Fibroblast of gingiva (primary cell): ENCODE measurements around the gene TSPAN31.

Experiments used
- DNase-seq: peaks from one replicate; pipeline ENCODE4 v3.0.0-alpha.2; 2011; ENCODE audit warnings: low read depth

Gene TSPAN31

DNA sequence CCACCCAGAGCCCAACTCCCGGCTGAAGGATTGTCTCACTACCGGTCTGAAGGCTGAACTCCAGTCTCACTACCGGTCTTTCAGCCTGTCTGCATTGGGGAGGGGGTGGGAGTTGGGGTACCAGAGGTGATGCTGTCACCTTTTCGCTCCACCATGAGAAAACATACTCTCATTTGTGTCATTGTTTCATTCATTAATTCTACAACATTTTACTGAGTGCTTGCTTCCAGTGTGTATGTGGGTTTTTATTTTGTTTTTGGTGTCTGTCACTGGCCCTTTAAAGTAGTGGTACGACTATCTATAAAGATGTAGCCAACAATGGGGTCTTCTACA lies 7.8 kb downstream of the TSPAN31 start:
- no peak for DNase-seq

DNA sequence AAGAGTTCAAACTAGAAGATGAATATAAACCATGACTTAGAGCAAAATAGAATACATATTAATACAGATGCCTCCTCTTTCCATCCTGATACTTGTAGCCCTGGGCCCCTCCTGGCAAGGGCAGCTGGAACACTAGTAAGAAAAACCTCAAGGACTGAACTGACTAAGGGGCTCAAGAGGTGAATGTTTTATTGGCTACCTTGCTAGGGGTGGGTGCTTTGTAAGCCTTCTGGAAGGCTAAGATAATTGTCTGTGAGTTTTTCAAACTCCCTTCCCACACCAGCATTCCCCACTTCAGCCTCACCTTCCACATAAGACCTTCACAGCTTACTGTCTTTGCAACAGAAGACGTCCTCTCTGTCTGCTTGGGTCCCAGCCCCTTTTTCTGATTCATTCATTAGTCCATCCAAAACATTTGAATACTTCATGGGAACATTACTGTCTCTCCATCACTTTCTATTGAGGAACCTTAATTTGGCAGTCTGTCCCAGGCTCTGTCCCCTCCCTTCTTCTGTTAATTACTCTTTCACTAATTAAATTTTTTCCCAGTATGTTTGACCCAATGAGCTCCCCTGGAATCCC lies 9.0 kb downstream of the TSPAN31 start:
- DNase-seq = no peak

DNA sequence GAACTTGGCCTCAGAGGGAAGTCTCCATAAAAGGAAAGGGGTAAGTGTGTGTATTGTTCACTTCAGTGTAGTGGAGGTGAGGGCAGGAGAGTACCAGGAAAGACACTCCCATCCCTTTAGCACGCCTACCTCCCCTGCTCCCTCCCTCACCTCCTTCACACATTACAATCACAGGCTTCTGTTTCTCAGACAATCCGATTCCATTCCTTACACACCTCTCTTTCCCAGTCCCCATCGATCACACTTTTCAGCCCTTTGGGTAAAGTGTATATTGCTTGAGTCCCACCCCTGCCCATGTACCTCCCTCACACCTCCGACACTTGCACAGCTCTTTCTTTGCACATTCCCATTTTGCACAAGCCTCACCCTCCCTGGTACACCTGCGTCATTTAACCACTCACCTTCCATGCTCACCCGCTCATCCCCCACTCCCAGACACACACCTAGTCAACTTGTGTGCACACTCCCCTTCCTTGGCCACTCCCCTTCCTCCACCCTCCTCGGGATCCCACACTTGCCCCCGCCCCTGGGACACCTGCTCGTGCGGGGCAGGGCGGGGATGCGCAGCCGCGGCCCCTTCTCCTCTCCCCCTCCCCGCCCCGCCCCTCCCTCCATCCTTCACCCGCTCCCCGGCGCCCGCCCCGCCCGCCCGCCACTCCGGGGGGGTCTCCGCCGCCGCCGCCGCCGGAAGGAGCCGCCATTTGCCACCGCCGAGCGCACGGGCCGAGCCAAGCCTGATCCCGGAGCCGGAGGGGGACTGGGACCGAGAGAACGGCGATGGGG lies 9.8 kb downstream of the TSPAN31 start, which contains the start of gene MARCHF9:
Gene MARCHF9, plus strand, starts transcription at position 693 of the 783 bp plus-strand sequence. CDS start 426 bp downstream, outside the sequence.
- no peak for DNase-seq

DNA sequence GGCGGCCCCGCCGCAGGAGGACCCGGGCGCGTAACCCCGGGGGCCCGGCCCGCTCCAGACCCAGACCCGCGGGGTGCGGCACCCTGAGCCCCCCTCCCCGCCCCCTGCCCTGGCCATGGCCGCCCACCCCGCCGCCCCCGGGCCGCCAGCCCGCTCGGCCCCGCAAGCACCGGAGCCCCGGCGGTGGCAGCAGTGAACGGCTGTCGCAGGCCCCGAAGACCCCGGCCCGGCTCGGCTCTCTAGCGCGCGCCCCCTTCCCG lies 10.3 kb downstream of the TSPAN31 start:
- no peak for DNase-seq

DNA sequence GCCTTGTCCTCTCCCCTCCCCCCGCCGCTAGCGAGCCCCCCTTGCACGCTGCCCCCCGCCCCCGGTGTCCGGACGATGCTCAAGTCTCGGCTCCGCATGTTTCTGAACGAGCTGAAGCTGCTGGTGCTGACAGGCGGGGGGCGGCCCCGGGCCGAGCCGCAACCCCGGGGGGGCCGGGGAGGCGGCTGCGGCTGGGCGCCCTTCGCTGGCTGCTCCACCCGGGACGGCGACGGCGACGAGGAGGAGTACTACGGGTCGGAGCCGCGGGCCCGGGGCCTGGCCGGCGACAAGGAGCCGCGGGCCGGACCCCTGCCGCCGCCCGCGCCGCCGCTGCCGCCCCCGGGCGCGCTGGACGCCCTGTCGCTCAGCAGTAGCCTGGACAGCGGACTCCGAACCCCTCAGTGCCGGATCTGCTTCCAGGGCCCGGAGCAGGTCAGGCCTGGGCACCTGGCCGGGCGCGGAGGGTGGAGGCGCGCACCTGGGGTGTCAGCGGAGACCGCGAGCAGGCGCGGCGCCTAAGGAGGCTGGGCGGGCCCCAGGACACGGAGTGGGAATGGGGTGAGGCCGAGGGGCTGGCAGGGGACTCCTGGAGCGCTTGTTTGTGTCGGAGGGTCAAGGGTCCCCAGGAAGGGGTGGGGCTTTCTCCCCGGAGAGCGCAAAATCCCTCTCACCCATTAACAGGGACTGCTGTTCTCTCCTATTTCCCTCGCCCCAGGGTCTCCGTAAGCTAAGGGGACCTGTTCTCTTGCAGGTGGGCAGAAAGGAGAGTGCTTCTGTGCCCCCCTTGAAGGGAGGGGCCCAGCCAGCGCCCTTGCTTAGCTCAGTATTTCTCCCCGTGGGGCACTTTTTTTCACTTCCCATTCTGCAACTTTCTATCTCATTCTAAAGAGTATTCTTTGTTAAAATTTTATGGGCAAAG lies 10.9 kb downstream of the TSPAN31 start:
- DNase-seq = no peak

DNA sequence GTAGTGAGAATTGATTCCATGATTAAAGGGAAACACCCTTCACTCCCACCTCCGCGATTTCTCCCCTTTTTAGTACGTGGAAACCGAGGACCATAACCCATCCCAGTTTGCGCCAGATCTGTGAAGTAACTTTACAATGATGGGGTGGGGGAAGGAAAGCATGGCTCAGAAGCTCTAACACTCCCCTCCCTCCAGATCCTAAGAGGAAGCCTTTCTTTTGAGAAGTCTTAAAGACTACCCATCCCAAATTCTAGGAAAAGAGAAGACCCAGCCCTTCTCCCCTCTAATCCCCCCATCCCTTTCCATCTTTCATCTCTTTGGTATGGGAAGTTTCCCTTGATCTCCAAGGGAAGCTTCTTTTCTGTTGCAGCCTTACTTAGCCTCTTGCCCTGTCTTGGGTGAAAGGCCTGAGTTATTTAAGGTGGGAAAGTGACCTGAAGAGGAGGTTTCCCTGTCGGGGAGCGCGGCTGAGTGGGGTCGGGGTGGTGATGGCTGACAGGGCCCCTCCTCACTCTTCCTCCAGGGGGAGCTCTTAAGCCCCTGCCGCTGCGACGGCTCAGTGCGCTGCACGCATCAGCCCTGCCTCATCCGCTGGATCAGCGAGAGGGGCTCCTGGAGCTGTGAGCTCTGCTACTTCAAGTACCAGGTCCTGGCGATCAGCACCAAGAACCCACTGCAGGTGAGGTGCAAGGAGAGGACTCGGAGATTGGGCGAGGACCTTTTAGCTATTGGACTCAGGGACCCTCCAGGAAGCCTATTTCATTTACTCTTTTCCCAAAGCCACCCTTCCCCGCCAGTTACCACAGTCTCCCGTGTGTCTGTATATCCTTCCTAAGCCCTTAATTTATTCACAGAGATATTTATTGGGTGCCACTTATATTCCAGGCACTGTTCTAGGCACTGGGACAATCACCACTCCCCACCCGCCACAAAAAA lies 11.8 kb downstream of the TSPAN31 start:
- no peak for DNase-seq

DNA sequence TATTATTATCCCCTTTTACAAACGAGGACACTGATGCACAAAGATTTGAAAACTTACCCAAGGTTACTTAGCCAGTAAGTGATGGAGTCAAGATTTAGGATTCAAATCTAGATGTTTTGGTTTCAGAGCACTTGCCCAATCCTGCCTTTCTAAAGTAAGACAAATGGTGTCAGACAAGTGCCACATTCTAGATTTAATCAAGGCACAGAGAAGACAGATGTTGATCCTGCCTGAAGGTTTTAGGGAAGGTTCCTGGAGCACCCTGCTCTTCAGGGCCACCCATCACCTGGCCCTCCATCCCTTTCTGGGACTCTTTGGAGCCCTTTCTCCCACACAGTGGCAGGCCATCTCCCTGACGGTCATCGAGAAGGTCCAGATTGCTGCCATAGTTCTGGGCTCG lies 12.9 kb downstream of the TSPAN31 start:
- DNase-seq = no peak

DNA sequence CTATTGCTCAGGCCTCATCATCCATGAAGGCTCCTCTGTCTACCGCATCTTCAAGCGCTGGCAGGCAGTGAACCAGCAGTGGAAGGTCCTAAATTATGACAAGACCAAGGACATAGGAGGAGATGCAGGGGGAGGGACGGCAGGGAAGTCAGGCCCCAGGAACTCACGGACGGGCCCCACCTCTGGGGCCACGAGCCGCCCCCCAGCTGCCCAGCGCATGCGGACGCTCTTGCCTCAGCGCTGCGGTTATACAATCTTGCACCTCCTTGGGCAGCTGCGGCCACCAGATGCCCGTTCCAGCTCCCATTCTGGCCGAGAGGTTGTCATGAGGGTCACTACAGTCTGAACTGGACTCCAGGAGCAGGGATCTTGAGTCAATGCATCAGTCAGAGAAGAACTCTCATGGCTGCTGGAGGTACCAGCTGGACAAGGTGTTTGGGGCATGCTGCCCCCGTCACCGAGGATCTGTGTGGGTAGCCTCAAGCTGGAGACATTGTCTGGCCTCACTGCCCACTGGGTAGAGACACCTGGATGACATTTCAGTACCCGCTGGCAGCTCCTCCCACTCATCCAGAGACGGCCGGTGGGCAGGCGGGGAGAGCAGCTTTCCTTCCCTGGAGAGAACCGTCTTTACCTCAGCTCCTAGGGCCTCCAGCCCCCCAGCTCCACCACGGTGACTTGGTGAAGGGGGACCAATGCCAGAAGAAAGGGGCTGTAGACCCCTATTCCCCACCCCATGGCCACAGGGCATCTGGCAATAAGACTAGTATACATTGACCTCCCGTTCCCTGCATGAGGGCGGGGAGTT lies 13.9 kb downstream of the TSPAN31 start:
- no peak for DNase-seq

DNA sequence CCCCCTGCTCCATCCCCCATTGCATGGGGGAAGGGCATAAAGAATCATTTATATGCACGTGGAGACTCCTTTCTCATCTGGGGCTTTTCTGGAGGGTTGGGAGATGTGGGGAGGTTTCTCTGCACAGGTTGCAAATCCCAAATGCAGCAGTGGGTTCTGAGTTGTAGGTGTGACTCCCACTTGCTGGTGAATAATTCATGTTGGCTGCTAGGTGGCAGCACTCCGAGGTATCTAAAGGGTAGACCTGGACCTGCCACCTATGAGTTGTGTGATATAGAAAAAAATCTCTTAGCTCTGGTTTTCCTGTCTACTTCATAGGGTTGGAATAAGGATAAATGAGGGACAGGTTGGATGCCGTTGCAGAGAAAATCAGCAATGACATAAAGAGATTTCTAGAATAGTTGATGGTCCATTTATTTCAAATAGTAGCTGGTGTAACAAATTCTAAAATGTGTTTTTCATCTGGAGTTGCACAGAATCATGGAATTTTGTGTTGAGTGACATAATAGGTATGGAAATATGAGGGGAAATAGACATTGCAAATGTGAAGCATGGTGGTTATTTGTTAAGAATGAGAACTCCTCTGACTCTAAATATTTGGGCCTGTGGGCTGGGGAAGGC lies 14.6 kb downstream of the TSPAN31 start:
- DNase-seq = no peak

DNA sequence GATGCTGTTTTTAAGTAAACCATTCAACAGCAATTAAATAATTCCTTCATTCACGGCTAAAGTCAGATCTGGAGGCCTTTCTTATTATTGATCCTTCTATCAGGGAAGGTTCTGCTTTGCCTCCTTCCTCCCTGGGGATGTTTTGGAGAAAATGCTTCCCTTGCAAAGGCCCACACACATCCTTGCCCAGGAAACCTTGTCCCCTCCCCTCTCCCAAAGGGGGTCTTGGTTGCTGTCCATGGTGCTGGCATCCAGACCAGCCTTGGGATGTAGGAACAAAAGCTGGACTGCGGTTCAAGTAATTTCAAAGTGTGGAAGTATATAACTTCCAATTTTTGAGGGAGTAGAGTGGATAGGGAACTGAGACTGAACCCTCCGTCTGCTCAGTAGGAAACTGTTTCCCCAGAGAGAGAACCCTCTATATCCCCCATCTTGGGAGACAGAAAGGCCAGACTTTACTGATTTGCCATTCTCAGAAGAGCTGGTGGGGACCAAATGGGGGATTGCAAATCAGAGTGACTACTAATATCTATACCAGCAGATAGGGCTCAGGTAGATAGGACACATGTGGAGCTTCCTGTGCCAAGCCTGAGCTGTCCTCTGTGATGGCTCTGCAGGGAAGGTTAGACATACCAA lies 15.6 kb downstream of the TSPAN31 start:
- DNase-seq = no peak

DNA sequence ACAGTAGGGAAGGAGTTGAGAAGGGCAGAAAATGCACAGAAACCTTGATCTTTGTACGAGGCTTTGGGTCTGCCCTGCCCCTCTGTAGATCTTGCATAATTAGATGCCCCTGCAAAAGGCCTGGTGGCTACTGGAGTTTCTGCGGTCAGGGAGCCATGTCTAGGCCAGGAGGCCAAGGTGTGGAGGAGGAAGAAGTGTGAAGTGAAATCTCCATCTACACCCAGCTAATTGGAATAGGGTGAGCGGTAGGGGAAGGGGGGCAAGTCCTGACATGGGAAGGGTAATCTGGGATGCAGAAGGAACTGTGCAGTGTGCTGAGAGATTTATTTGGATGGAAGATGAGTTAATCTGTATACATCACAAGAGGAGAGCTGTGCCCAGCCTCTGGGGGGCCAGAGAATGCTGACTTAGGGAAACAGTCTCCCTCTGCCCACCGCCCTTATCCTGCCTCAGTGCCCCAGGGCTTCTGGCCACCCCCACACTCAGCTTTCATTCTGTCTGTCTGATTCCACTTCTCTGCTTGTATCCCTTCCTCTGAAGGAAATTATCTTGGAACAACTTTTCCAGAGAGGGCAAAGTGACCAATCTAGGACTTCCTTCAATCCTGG lies 16.7 kb downstream of the TSPAN31 start:
- no peak for DNase-seq

DNA sequence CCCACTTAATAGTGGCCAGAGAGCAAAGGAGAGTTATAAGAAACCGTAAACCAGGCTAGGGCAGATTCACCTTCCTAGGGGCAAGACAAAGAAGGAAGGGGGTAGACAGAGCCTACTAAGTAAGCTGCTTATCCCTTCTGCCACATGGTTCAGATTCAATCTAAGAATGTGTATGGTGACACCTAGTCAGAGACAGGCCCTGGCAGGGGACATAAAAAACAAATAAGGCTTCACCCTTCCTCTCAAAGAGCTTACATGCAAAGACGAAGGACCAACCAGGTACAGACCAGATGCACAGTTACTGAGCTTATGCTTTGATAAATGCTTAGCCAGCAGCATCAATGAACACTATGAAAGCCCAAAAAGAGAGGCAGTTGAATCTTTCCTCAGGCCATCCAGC lies 17.6 kb downstream of the TSPAN31 start:
- no peak for DNase-seq

DNA sequence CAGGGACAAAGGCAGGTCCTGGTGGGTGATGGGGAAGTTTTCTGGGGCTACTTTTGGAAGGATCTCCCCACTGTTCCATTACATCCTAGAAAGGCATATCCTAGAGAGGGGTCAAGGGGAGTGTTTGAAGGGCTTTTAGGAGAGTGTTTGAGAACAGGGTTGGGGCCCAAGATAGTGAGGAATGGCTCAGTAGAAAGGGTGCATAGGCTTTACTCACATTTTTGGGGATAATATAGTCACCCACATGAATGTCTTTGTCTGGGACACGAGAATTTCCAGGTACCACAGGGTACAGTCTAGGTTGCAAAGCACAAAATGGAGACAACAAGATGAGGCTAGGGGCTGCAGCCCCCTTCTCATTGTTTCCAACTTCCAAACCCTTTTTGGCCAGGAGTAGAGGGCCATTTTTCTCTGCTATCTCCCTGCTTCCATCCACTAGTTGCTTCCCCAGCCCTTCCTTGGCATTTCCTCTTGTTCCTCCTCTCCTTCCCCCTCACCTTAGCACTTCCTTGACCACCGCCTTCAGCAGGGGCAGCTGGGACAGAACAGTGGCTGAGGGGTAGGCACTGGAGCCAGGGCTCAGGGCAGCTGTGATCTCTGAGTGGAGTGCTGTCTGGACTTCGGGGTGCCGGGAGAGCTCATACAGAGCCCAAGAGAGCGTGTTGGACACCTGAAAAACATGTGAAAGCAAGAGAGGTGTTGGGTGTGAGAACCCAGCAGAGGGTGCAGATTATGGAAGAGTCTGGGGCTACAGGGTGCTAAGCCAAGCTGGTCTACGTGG lies 19.2 kb downstream of the TSPAN31 start:
- no peak for DNase-seq

DNA sequence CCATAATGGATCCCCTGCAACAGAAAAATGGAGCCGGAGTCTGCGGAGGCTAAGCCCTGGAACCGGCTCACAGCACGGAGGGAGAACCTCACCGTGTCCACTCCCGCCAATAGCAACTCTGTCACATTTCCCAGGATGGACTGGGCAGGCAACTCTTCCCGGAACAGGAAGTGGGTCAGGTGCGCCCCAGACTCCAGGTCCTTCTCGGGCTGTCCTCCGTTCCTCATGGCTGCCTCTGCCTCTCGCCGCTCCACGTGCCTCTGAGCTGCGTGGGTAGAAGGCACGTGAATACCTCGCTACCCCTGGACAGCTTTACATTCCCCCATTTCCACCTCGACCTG lies 19.8 kb downstream of the TSPAN31 start:
- DNase-seq = no peak

DNA sequence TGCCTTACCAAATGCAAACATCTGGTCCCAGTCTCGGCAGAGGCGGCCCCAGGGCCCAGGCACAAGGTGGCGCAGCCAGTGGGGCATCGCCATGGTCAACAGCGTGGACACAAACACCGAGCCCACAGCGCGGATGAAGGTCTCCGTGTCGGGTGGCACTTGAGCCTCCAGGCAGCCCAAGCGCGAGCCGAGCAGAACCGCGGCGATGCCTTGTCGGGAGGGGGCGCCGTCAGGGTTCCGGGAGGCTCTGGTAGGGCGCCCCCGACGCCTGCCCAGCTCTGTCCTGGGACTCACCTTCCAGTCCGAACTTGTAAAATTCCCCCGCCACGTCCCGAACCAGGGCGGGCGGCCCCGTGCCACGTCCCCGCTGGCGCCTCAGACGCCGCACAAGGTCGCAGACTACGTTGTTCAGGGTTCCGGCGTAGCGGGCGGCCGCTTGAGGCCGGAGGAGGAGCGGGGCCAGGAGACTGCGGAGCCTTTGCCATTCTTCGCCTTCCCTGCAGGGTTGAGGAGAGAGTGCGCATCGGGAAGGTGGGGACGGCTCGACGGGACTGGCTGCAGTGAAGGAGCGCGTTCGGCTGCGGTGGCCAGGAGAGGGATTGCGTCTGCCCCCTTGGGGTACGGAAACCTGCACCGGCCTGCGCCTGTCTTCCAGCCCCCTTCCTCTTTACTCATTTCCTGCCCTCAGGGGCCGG lies 20.3 kb downstream of the TSPAN31 start:
- no peak for DNase-seq

DNA sequence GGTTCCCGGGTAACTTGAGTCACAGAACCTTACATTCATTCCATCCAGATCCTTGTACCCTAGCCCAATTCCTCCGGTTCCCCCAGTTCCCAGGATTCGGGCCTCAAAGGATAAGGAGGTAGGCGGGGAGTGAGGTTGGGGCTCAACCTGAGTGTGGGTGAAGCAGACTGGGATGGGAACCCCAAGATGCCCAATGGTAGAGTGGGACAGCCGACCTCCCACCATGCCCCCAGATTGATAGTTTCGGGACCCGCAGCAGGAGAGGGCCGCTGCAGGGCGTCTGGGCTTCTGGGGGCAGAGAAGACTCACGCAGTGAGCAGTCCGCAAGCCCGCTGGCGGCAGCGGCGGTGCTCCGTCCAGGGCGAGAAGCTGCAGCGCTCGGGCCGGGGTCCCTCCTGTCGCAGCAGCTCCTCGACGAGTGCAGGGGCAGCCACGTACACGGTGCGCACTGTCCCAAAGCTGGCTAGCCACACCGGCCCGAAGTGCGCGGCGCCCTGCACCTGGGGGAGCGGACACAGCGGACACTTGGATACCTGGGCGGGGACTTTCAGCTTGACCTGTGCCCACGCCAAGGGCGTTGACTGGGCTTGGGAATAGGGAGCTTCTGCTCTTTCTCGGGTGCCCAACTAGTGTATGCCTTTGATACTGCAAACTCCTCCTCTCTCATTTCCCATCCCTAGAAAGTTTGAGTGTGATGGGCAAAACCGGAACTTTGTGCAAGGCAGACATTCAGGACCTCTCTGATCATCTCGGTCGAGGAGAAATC lies 21.0 kb downstream of the TSPAN31 start:
- no peak for DNase-seq

DNA sequence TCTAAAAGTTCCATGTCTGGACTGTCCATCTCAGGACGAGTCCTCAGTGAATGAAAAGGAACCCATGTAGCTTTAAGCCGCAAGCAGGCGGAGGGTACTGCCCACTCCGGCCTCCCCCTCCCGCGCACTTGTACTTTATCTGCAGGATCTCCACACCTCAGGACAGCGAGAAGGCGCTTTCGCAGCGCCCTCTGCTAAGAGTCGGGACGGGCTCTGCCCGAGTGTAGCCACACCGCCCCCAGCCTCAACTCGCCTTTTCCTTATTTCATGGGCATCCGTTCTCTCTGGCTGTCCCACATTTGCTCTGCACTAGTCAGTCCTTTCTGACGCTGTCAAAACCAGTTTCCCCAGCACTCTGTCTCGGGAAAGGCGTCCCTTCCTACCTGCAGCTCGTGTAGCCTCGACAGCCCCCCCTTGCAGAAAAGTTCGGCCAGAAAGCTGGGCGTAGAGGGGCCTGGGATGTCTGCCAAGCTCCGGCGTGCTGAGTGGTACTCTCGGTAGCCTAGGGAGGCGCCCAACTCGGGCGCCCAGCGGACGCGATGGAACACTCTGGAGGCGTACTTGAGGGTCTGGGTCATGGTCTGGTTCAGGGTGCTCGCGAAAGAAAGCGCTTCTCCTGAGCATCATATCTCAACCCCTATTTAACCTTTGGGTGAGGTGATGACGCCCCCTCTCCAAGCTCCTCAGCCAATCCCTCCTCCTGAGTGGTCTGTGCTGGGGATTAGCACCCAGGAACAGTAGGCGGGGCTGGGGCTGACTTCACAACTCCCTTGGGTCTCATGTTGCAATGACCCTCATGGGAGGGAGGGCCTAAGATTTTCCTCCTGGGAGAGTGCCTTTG lies 21.8 kb downstream of the TSPAN31 start, which contains the start of gene CYP27B1:
Gene CYP27B1, minus strand, starts transcription at position 615 of the 841 bp plus-strand sequence. Its CDS starts 37 bp downstream, at position 578.
- peak; percentile 37 for DNase-seq
